ENCODE data around the gene PCCA.
A peak's percentile ranks its signal among the peaks of the same experiment; 100 is the strongest.
"Not testable (repeated sequence)": the region's sequence is repeated elsewhere in the genome, so short reads cannot be mapped to it uniquely, and the experiment has no call there.

PCCA gene

GRCh38 chr13:100097821-100098220 lies 8.9 kb downstream of the PCCA start:
- DNase-seq (ENCODE audit: low read depth) = no peak
- no peak for TF ChIP-seq CTCF (conservative IDR thresholded peaks at IDR 0.05; ENCODE audit: low read depth, low read length)
- H3K4me3 ChIP-seq (ENCODE audit: low read depth, low read length) = no peak overlapping the region

- no peak overlapping the region for H3K4me3 ChIP-seq (ENCODE audit: low read depth, low read length)
- TF ChIP-seq CTCF (conservative IDR thresholded peaks at IDR 0.05; ENCODE audit: low read depth, low read length) = no peak
- DNase-seq (ENCODE audit: low read depth) = no peak
These were observed 9.7 kb downstream of the PCCA start for GRCh38 chr13:100098445-100099116.

GRCh38 chr13:100099117-100099445 lies 10.2 kb downstream of the PCCA start:
- DNase-seq (ENCODE audit: low read depth); H3K4me3 ChIP-seq (ENCODE audit: low read depth, low read length): not testable (repeated sequence)

GRCh38 chr13:100100115-100100879 lies 11.4 kb downstream of the PCCA start:
- TF ChIP-seq CTCF (conservative IDR thresholded peaks at IDR 0.05; ENCODE audit: low read depth, low read length) = no peak
- DNase-seq (ENCODE audit: low read depth) = peak; percentile 95
- peak overlapping the region; percentile 6 for H3K4me3 ChIP-seq (ENCODE audit: low read depth, low read length)

- no peak overlapping the region for H3K4me3 ChIP-seq (ENCODE audit: low read depth, low read length)
- TF ChIP-seq CTCF (conservative IDR thresholded peaks at IDR 0.05; ENCODE audit: low read depth, low read length) = no peak
- DNase-seq (ENCODE audit: low read depth) = peak; percentile 39
These were observed 13.1 kb downstream of the PCCA start for GRCh38 chr13:100102042-100102441.

- H3K4me3 ChIP-seq (ENCODE audit: low read depth, low read length) = no peak overlapping the region
- no peak for TF ChIP-seq CTCF (conservative IDR thresholded peaks at IDR 0.05; ENCODE audit: low read depth, low read length)
- peak; percentile 43 for DNase-seq (ENCODE audit: low read depth)
These were observed 17.1 kb downstream of the PCCA start for GRCh38 chr13:100106005-100106404.

- no peak overlapping the region for H3K4me3 ChIP-seq (ENCODE audit: low read depth, low read length)
- no peak for TF ChIP-seq CTCF (conservative IDR thresholded peaks at IDR 0.05; ENCODE audit: low read depth, low read length)
- no peak for DNase-seq (ENCODE audit: low read depth)
These were observed 17.8 kb downstream of the PCCA start for GRCh38 chr13:100106705-100107104.
